HFF-Myc (cell line): ENCODE results near the gene BICD1.
A peak's percentile ranks its signal among the peaks of the same experiment; 100 is the strongest.

Experiments used
- DNase-seq: peaks from one replicate; pipeline ENCODE4 v3.0.0-alpha.2; 2011; ENCODE audit warnings: low read depth; ENCODE audit errors: extremely low read depth
- H3K4me3 ChIP-seq: replicated peaks from 2 replicates; pipeline ENCODE4 v1.5.1; 2011; ENCODE audit warnings: low read depth, mild to moderate bottlenecking, control low read depth, low read length
- TF ChIP-seq, protein P1 (sequence below): IDR thresholded peaks from 2 replicates; pipeline ENCODE4 v1.5.1; 2012; ENCODE audit warnings: mild to moderate bottlenecking, low read depth, low read length, control low read depth; ENCODE audit errors: missing control alignments

The BICD1 gene

DNA sequence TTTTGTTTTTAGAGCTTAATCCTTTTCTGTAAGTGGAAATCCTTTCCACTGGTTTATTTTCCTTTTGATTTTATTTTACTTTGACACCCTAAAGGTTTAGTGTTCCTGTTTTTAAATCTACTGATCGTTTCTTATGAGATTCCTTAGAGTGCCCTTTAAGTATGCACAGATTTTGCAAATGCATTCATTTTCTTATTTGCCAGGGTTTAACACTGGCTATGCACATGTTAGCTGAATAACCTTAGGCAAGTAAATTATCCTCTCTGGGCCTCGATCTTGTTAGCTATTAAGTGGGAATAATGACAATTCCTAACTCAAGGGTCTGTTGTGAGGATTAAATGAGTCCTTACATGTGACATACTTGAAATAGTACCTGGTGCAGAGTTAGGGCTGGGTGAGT is 136.0 kb downstream of the BICD1 start:
- no peak overlapping the region for H3K4me3 ChIP-seq
- TF ChIP-seq, protein P1, sequence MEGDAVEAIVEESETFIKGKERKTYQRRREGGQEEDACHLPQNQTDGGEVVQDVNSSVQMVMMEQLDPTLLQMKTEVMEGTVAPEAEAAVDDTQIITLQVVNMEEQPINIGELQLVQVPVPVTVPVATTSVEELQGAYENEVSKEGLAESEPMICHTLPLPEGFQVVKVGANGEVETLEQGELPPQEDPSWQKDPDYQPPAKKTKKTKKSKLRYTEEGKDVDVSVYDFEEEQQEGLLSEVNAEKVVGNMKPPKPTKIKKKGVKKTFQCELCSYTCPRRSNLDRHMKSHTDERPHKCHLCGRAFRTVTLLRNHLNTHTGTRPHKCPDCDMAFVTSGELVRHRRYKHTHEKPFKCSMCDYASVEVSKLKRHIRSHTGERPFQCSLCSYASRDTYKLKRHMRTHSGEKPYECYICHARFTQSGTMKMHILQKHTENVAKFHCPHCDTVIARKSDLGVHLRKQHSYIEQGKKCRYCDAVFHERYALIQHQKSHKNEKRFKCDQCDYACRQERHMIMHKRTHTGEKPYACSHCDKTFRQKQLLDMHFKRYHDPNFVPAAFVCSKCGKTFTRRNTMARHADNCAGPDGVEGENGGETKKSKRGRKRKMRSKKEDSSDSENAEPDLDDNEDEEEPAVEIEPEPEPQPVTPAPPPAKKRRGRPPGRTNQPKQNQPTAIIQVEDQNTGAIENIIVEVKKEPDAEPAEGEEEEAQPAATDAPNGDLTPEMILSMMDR, result no peak
- DNase-seq, result no peak

- DNase-seq, result peak; percentile 93
- TF ChIP-seq, protein P1, result no peak
- H3K4me3 ChIP-seq, result no peak overlapping the region
Observed at GRCh38 chr12:32248441-32249140, 141.9 kb downstream of the BICD1 start.

- DNase-seq, result no peak
- TF ChIP-seq, protein P1, result no peak
- H3K4me3 ChIP-seq, result no peak overlapping the region
Observed at GRCh38 chr12:32249777-32250176, 143.1 kb downstream of the BICD1 start.

DNA sequence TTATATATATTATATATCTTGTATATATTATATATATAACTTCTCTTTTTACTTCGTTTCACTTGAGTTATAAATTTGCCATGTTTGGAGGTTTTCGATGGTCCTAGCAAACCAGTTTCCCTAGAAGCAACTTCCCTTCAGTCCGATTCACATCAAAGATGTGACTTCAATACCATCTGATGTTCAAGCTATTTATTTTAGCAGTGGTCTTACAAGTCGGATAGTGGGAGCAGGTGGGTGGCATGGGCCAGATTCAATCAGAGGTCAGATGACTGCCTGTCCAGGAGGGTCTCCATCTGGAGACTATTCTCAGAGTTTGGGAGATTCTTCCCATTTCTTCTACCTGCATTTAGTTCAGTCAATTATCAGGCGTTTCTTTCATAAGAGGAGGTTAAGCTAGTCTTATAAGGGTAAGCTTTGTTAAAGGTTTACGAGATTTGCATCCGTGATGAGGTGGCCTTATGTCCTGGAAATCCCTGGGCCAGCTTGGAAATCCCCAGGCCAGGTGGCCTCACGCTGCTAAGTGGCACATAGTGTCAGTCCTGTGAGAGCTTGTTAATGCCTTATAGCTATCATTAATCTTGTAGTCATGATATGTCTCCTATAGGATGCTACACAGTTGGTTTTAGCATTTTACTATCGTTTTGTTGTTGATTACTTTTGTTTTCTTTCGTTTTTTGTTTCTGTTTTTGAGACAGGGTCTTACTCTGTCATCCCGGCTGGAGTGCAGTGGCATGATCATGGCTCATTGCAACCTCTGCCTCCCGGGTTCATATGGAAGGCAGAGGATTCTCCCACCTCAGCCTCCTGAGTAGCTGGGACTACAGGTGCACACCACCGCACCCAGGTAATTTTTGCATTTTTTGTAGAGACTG is 145.8 kb downstream of the BICD1 start:
- no peak overlapping the region for H3K4me3 ChIP-seq
- TF ChIP-seq, protein P1, result no peak
- no peak for DNase-seq

- TF ChIP-seq, protein P1, result no peak
- no peak overlapping the region for H3K4me3 ChIP-seq
- no peak for DNase-seq
Observed at GRCh38 chr12:32253154-32253790, 146.6 kb downstream of the BICD1 start.

DNA sequence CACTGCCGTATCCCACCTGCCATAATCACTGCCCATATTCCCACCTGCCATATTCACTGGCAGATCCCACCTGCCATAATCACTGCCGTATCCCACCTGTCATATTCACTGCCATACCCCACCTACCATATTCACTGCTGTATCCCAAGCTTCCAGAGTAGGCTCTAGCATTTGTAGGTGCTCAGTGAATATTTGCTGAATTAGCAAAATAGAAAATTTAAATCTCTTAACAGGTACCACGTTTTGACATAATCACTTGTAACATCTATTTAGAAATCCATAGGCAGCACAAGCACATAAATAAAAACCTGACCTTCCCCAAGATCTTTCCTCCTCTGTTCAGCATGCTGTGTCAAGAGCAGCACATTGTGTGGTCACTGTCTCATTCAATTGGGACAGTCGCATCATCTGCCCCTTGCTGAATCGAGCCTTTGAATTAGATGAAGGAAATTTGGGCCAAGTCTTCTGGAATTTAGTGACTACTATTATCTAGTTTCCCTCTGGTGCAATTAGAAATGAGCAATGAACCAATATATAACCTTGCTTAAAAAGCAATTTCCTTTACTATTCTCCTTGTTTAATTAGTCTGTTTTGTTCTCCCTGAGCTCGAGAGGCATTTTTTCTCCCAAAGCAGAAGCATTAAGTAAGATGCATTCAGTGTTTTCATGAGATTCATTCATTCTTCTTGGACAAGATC is 147.8 kb downstream of the BICD1 start:
- H3K4me3 ChIP-seq, result no peak overlapping the region
- TF ChIP-seq, protein P1, result no peak
- no peak for DNase-seq
